ENCODE measurements around the gene FCHO2. TPM values are rescaled to one million over a fixed set of nuclear protein-coding genes. Genes with fewer than 3 reads are reported as not detected.

FCHO2 gene
- total and polyA plus RNA-seq, 10 of the 15 experiments (the other 5 are each of a cell fraction or from before 2014, with no cell fraction given), result 0.05 to 1.4 (median 0.18) TPM

DNA sequence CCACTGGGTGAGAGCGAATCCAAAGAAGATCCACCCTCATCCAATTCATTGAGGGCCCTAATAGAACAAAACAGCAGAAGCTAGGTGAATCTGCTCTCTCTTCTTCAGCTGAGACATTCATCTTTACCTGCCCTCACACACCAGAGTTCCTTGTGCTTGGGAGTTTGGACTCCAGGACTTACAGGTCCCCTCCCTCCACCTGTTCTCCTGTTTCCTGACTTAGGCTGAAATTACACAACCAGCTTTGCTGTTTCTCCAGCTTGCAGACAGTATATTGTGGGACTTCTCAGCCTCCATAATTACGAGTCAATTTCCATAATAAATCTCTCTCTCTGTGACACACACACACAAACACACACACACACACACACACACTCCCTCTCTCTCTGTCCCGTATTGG lies 183.6 kb downstream of the FCHO2 start:
- no peak for DNase-seq (ENCODE audit: low read depth, low spot score)
- BruUV-seq (replicated peaks), result no TSS peak
- no peaks in the 10 kb centered on the region for H3K79me2 ChIP-seq (ENCODE audit: control insufficient read depth, insufficient read depth, low read length)
- ChIA-PET SMC1A (ENCODE audit: uncharacterized antibody, unreplicated experiment) (no interaction called here), POLR2A (no interaction called here), CTCF (no interaction called here), RAD21 (ENCODE audit: unreplicated experiment) (no interaction called here)
- no peaks in the 10 kb centered on the region for H3K36me3 ChIP-seq (ENCODE audit: control insufficient read depth in 2 of 2, insufficient read depth in 2 of 2, low read length in 1 of 2)
- in situ Hi-C loops (cut with MboI) (no loop called here), intact Hi-C loops (cut with micrococcal nuclease; ENCODE audit: unreplicated experiment) (no loop called here)
- H3K4me2 ChIP-seq (ENCODE audit: control insufficient read depth, insufficient read depth), result no peak overlapping the region
- no peaks in the 10 kb centered on the region for H3K4me1 ChIP-seq (ENCODE audit: control insufficient read depth, insufficient read depth, low read length)
- H3K27me3 ChIP-seq (replicated peaks in 1 of 2; ENCODE audit: control insufficient read depth in 2 of 2, insufficient read depth in 2 of 2, low read length in 1 of 2), result peaks cover 1 to 2% of the 10 kb centered on the region in 2 experiments; a peak in 1 of 4 replicates
- H2AFZ ChIP-seq (ENCODE audit: control insufficient read depth, low read depth, low read length), result no peak overlapping the region
- ATAC-seq, result no peak
- no peaks in the 10 kb centered on the region for H3K9me3 ChIP-seq (replicated peaks; ENCODE audit: control insufficient read depth, insufficient read depth, low read length)
- no peak overlapping the region for H3K27ac ChIP-seq (ENCODE audit: control insufficient read depth, insufficient read depth)
- no peaks in the 10 kb centered on the region for H4K20me1 ChIP-seq (ENCODE audit: control insufficient read depth, insufficient read depth)
- no peak overlapping the region for H3K4me3 ChIP-seq
- 35% methylated on average over 3 of the region's 3 CpGs for WGBS (ENCODE audit: insufficient coverage, insufficient replicate concordance, low lambda C conversion rate, missing lambda C conversion rate)
- no peak overlapping the region for H3K9ac ChIP-seq (ENCODE audit: control insufficient read depth, insufficient read depth, low read length)
- FAIRE-seq, result no peak
- TF ChIP-seq, protein P1, sequence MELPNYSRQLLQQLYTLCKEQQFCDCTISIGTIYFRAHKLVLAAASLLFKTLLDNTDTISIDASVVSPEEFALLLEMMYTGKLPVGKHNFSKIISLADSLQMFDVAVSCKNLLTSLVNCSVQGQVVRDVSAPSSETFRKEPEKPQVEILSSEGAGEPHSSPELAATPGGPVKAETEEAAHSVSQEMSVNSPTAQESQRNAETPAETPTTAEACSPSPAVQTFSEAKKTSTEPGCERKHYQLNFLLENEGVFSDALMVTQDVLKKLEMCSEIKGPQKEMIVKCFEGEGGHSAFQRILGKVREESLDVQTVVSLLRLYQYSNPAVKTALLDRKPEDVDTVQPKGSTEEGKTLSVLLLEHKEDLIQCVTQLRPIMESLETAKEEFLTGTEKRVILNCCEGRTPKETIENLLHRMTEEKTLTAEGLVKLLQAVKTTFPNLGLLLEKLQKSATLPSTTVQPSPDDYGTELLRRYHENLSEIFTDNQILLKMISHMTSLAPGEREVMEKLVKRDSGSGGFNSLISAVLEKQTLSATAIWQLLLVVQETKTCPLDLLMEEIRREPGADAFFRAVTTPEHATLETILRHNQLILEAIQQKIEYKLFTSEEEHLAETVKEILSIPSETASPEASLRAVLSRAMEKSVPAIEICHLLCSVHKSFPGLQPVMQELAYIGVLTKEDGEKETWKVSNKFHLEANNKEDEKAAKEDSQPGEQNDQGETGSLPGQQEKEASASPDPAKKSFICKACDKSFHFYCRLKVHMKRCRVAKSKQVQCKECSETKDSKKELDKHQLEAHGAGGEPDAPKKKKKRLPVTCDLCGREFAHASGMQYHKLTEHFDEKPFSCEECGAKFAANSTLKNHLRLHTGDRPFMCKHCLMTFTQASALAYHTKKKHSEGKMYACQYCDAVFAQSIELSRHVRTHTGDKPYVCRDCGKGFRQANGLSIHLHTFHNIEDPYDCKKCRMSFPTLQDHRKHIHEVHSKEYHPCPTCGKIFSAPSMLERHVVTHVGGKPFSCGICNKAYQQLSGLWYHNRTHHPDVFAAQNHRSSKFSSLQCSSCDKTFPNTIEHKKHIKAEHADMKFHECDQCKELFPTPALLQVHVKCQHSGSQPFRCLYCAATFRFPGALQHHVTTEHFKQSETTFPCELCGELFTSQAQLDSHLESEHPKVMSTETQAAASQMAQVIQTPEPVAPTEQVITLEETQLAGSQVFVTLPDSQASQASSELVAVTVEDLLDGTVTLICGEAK (IDR thresholded peaks at IDR 0.05; ENCODE audit: borderline replicate concordance), result no peak
- no peak for TF ChIP-seq EED (IDR thresholded peaks at IDR 0.05; ENCODE audit: low read depth)
- TF ChIP-seq, protein P2, sequence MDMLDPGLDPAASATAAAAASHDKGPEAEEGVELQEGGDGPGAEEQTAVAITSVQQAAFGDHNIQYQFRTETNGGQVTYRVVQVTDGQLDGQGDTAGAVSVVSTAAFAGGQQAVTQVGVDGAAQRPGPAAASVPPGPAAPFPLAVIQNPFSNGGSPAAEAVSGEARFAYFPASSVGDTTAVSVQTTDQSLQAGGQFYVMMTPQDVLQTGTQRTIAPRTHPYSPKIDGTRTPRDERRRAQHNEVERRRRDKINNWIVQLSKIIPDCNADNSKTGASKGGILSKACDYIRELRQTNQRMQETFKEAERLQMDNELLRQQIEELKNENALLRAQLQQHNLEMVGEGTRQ (IDR thresholded peaks at IDR 0.05; ENCODE audit: borderline replicate concordance, low read depth, low read length), result no peak
- no peak for TF ChIP-seq RELA (IDR thresholded peaks at IDR 0.05; ENCODE audit: borderline replicate concordance, partially characterized antibody)
- no peak for TF ChIP-seq ZNF384 (IDR thresholded peaks at IDR 0.05; ENCODE audit: borderline replicate concordance, low read depth, low read length)
- TF ChIP-seq TBL1XR1 (IDR thresholded peaks at IDR 0.05; ENCODE audit: low read depth, low read length), result no peak
- TF ChIP-seq NFXL1 (IDR thresholded peaks at IDR 0.05; ENCODE audit: borderline replicate concordance), result no peak
- TF ChIP-seq PAX8 (IDR thresholded peaks at IDR 0.05), result no peak
- TF ChIP-seq HDGF (IDR thresholded peaks at IDR 0.05), result no peak
- no peak for TF ChIP-seq ZNF274 (IDR thresholded peaks at IDR 0.05; ENCODE audit: insufficient read depth, insufficient read length)
- no peak for TF ChIP-seq NFIC (IDR thresholded peaks at IDR 0.05; ENCODE audit: low read depth, low read length)
- TF ChIP-seq WRNIP1 (IDR thresholded peaks at IDR 0.05; ENCODE audit: borderline replicate concordance, low read depth, low read length), result no peak
- TF ChIP-seq GATAD2B (conservative IDR thresholded peaks at IDR 0.05; ENCODE audit: low read depth), result no peak
- TF ChIP-seq ETV6 (conservative IDR thresholded peaks at IDR 0.05 in 1 of 2, IDR thresholded peaks at IDR 0.05 in 1 of 2; ENCODE audit: borderline replicate concordance in 1 of 2, low read depth in 1 of 2), result no peak
- TF ChIP-seq, protein P3, sequence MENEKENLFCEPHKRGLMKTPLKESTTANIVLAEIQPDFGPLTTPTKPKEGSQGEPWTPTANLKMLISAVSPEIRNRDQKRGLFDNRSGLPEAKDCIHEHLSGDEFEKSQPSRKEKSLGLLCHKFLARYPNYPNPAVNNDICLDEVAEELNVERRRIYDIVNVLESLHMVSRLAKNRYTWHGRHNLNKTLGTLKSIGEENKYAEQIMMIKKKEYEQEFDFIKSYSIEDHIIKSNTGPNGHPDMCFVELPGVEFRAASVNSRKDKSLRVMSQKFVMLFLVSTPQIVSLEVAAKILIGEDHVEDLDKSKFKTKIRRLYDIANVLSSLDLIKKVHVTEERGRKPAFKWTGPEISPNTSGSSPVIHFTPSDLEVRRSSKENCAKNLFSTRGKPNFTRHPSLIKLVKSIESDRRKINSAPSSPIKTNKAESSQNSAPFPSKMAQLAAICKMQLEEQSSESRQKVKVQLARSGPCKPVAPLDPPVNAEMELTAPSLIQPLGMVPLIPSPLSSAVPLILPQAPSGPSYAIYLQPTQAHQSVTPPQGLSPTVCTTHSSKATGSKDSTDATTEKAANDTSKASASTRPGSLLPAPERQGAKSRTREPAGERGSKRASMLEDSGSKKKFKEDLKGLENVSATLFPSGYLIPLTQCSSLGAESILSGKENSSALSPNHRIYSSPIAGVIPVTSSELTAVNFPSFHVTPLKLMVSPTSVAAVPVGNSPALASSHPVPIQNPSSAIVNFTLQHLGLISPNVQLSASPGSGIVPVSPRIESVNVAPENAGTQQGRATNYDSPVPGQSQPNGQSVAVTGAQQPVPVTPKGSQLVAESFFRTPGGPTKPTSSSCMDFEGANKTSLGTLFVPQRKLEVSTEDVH (IDR thresholded peaks at IDR 0.05; ENCODE audit: low read depth, partially characterized antibody), result no peak

Data from GM12878 (cell line).